ENCODE results near the gene HOXC6. TPM values are rescaled to one million over a fixed set of nuclear protein-coding genes. Genes with fewer than 3 reads are reported as not detected.

HOXC6 gene
- total and polyA plus RNA-seq, 2 of the 13 experiments (the other 11 are each of a cell fraction or from before 2014, with no cell fraction given), result not detected

DNA sequence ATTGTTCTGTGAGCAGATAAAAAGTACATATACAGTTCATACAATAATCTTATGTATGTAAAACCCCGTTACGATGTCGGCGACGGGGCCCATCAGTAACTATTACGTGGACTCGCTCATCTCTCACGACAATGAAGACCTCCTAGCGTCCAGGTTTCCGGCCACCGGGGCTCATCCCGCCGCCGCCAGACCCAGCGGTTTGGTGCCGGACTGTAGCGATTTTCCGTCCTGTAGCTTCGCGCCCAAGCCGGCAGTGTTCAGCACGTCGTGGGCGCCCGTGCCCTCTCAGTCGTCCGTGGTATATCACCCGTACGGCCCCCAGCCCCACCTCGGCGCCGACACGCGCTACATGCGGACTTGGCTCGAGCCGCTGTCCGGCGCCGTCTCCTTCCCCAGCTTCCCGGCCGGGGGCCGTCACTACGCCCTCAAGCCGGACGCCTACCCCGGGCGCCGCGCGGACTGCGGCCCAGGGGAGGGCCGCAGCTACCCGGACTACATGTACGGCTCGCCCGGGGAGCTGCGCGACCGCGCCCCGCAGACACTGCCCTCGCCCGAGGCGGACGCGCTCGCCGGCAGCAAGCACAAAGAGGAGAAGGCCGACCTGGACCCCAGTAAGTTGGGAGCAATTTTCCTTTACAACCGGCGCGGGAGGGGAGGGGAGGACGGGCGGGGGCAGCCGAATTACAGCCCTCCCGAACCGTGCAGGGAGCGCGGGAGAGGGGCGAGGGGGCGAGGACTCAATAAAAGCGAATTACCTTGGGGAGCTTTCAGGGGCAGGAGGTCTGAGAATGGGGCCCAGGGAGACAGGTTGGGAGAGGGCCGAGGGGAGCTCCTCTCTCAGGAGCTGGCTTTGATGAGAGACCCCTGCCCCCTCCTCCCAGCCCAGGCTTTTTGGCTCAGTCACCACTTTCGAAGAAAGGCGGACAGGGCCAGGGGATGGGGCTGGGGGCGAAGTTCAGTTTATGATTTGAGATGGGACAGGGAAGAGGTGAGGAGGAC, 27.8 kb upstream of the HOXC6 start, which contains the start of gene HOXC9 (continued):
- TF ChIP-seq, protein P1, sequence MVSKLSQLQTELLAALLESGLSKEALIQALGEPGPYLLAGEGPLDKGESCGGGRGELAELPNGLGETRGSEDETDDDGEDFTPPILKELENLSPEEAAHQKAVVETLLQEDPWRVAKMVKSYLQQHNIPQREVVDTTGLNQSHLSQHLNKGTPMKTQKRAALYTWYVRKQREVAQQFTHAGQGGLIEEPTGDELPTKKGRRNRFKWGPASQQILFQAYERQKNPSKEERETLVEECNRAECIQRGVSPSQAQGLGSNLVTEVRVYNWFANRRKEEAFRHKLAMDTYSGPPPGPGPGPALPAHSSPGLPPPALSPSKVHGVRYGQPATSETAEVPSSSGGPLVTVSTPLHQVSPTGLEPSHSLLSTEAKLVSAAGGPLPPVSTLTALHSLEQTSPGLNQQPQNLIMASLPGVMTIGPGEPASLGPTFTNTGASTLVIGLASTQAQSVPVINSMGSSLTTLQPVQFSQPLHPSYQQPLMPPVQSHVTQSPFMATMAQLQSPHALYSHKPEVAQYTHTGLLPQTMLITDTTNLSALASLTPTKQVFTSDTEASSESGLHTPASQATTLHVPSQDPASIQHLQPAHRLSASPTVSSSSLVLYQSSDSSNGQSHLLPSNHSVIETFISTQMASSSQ (IDR thresholded peaks at IDR 0.05; ENCODE audit: low read depth), result no peak
- TF ChIP-seq, protein P1 (CRISPR knock-in tag; IDR thresholded peaks at IDR 0.05; ENCODE audit: borderline replicate concordance), result no peak
- TF ChIP-seq, protein P2, sequence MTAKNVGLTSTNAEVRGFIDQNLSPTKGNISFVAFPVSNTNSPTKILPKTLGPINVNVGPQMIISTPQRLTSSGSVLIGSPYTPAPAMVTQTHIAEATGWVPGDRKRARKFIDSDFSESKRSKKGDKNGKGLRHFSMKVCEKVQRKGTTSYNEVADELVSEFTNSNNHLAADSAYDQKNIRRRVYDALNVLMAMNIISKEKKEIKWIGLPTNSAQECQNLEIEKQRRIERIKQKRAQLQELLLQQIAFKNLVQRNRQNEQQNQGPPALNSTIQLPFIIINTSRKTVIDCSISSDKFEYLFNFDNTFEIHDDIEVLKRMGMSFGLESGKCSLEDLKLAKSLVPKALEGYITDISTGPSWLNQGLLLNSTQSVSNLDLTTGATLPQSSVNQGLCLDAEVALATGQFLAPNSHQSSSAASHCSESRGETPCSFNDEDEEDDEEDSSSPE (CRISPR knock-in tag; IDR thresholded peaks at IDR 0.05), result no peak
- TF ChIP-seq, protein P3, sequence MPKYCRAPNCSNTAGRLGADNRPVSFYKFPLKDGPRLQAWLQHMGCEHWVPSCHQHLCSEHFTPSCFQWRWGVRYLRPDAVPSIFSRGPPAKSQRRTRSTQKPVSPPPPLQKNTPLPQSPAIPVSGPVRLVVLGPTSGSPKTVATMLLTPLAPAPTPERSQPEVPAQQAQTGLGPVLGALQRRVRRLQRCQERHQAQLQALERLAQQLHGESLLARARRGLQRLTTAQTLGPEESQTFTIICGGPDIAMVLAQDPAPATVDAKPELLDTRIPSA (CRISPR knock-in tag; IDR thresholded peaks at IDR 0.05; ENCODE audit: borderline replicate concordance), result no peak
- TF ChIP-seq, protein P4, sequence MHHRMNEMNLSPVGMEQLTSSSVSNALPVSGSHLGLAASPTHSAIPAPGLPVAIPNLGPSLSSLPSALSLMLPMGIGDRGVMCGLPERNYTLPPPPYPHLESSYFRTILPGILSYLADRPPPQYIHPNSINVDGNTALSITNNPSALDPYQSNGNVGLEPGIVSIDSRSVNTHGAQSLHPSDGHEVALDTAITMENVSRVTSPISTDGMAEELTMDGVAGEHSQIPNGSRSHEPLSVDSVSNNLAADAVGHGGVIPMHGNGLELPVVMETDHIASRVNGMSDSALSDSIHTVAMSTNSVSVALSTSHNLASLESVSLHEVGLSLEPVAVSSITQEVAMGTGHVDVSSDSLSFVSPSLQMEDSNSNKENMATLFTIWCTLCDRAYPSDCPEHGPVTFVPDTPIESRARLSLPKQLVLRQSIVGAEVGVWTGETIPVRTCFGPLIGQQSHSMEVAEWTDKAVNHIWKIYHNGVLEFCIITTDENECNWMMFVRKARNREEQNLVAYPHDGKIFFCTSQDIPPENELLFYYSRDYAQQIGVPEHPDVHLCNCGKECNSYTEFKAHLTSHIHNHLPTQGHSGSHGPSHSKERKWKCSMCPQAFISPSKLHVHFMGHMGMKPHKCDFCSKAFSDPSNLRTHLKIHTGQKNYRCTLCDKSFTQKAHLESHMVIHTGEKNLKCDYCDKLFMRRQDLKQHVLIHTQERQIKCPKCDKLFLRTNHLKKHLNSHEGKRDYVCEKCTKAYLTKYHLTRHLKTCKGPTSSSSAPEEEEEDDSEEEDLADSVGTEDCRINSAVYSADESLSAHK (CRISPR knock-in tag; IDR thresholded peaks at IDR 0.05; ENCODE audit: borderline replicate concordance), result no peak
- no peak for TF ChIP-seq RFXANK (CRISPR knock-in tag; IDR thresholded peaks at IDR 0.05)
- TF ChIP-seq, protein P5, sequence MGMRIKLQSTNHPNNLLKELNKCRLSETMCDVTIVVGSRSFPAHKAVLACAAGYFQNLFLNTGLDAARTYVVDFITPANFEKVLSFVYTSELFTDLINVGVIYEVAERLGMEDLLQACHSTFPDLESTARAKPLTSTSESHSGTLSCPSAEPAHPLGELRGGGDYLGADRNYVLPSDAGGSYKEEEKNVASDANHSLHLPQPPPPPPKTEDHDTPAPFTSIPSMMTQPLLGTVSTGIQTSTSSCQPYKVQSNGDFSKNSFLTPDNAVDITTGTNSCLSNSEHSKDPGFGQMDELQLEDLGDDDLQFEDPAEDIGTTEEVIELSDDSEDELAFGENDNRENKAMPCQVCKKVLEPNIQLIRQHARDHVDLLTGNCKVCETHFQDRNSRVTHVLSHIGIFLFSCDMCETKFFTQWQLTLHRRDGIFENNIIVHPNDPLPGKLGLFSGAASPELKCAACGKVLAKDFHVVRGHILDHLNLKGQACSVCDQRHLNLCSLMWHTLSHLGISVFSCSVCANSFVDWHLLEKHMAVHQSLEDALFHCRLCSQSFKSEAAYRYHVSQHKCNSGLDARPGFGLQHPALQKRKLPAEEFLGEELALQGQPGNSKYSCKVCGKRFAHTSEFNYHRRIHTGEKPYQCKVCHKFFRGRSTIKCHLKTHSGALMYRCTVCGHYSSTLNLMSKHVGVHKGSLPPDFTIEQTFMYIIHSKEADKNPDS (CRISPR knock-in tag; IDR thresholded peaks at IDR 0.05), result no peak
- TF ChIP-seq, protein P6, sequence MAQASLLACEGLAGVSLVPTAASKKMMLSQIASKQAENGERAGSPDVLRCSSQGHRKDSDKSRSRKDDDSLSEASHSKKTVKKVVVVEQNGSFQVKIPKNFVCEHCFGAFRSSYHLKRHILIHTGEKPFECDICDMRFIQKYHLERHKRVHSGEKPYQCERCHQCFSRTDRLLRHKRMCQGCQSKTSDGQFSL (CRISPR knock-in tag; IDR thresholded peaks at IDR 0.05), result no peak
- TF ChIP-seq ZNF713 (CRISPR knock-in tag; IDR thresholded peaks at IDR 0.05), result no peak
- TF ChIP-seq MAF1 (CRISPR knock-in tag; IDR thresholded peaks at IDR 0.05; ENCODE audit: borderline replicate concordance), result no peak
- TF ChIP-seq, protein P7, sequence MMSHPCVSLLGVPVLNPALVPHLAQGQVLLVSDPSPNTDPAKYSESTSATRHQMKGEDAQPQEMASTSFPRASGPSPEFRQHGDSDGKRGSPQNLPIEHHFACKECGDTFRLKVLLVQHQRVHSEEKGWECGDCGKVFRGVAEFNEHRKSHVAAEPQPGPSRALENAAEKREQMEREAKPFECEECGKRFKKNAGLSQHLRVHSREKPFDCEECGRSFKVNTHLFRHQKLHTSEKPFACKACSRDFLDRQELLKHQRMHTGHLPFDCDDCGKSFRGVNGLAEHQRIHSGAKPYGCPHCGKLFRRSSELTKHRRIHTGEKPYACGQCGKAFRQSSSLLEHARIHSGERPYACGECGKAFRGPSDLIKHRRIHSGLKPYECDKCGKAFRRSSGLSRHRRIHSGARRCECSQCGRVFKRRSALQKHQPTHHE (CRISPR knock-in tag; IDR thresholded peaks at IDR 0.05; ENCODE audit: borderline replicate concordance), result no peak
- no peak for TF ChIP-seq EP300 (IDR thresholded peaks at IDR 0.05; ENCODE audit: low read depth in 2 of 2, low read length in 2 of 2)
- TF ChIP-seq EP300 (CRISPR knock-in tag; IDR thresholded peaks at IDR 0.05; ENCODE audit: borderline replicate concordance), result no peak
- TF ChIP-seq ZNF891 (CRISPR knock-in tag; IDR thresholded peaks at IDR 0.05), result no peak

Data from HepG2 (cell line).